K562 (cell line): ENCODE results near the gene FAM120B. TPM values are rescaled to one million over a fixed set of nuclear protein-coding genes. Genes with fewer than 3 reads are reported as not detected.

ENCODE experiments used
- ATAC-seq: fragments of 200-7000 bp; cut with Tn5 transposase; 3 replicates; pipeline ENCODE4 v1.9.1; 2020; ENCODE audit warnings: moderate library complexity
- BruUV-seq: library from RNA; stranded (reverse); fragments of 400-500 nt; replicated peaks from 2 replicates; lab custom pipeline; 2021; lab: Mats Ljungman, UMichigan
- CTCF ChIA-PET: fragments of 300-600 bp; formaldehyde crosslinking; extraction: SDS; loops from one replicate; lab custom pipeline; 2021; ENCODE audit warnings: low intra/inter-chr PET ratio; lab: Yijun Ruan, JAX
- POLR2A ChIA-PET: fragments of 300-600, 350-650 bp; sonication (Branson Sonifier 250); formaldehyde crosslinking; extraction: SDS; loops from one replicate; lab custom pipeline; 2021; ENCODE audit warnings: antibody characterized with exemption, inconsistent platforms; lab: Yijun Ruan, JAX
- DNase-seq, 4 experiments: peaks; one replicate each; pipeline versions ENCODE4 v3.0.0 to v3.0.0-alpha.2; 2011 to 2018; ENCODE audit warnings: low spot score in 3 of 4, mixed read lengths in 3 of 4; ENCODE audit errors: extremely low read depth in 1 of 4
- FAIRE-seq: peaks from 2 replicates; lab custom pipeline; 2011; peaks lifted over from hg19 to GRCh38; lab: Jason Lieb, UNC
- H2AFZ ChIP-seq: 2 replicates; pipeline ENCODE4 v1.6.0; 2011; ENCODE audit warnings: low read depth, low read length, control low read depth, inconsistent platforms
- H3K27ac ChIP-seq: fragments of 200-600 bp; 3 replicates; pipeline ENCODE4 v1.8.0; 2011; ENCODE audit warnings: low read depth, mild to moderate bottlenecking, control low read depth, inconsistent platforms, low read length, moderate library complexity, mixed read lengths; ENCODE audit errors: extremely low read depth
- H3K27me3 ChIP-seq, 2 experiments: fragments of 300-600 bp in 1 of 2; 2 replicates in 1 of 2; 3 replicates in 1 of 2; pipeline versions ENCODE4 v1.6.0 to v1.8.0; 2011; ENCODE audit warnings: inconsistent platforms in 2 of 2, low read length in 2 of 2, mild to moderate bottlenecking in 1 of 2, mixed read lengths in 1 of 2, moderate library complexity in 1 of 2; ENCODE audit not compliant: control insufficient read depth in 2 of 2, insufficient read depth in 2 of 2
- H3K36me3 ChIP-seq: fragments of 300-600 bp; 3 replicates; pipeline ENCODE4 v1.8.0; 2011; ENCODE audit warnings: mild to moderate bottlenecking, low read length, inconsistent platforms; ENCODE audit not compliant: control insufficient read depth, insufficient read depth
- H3K4me1 ChIP-seq, 2 experiments: fragments of 200-600 bp in 1 of 2; replicated peaks in 1 of 2; 2 replicates in 1 of 2; 3 replicates in 1 of 2; pipeline versions ENCODE4 v1.5.1 to v1.8.0; 2011; ENCODE audit warnings: inconsistent platforms in 2 of 2, low read length in 2 of 2, mild to moderate bottlenecking in 1 of 2, mixed read lengths in 1 of 2, moderate library complexity in 1 of 2; ENCODE audit not compliant: control insufficient read depth in 2 of 2, insufficient read depth in 2 of 2
- H3K4me2 ChIP-seq: 2 replicates; pipeline ENCODE4 v1.6.1; 2011; ENCODE audit warnings: low read length, control low read depth, inconsistent platforms, mixed read lengths; ENCODE audit not compliant: insufficient read depth
- H3K4me3 ChIP-seq: fragments of 200-600 bp; sonication (generic), shearing (Covaris generic); 2 replicates; pipeline ENCODE4 v1.5.1; 2016; ENCODE audit warnings: control low read depth, inconsistent platforms
- H3K79me2 ChIP-seq: fragments of 200-600 bp; 3 replicates; pipeline ENCODE4 v1.8.0; 2011; ENCODE audit warnings: low read length, inconsistent platforms; ENCODE audit not compliant: control insufficient read depth, insufficient read depth
- H3K9ac ChIP-seq, 2 experiments: 2 replicates each; pipeline versions ENCODE4 v1.6.0 to v1.6.1; 2011; ENCODE audit warnings: low read depth in 2 of 2, low read length in 2 of 2, control low read depth in 1 of 2, inconsistent platforms in 1 of 2, mild to moderate bottlenecking in 1 of 2, mixed read lengths in 1 of 2; ENCODE audit not compliant: insufficient read depth in 1 of 2
- H3K9me1 ChIP-seq: one replicate; pipeline ENCODE4 v1.6.0; 2011; ENCODE audit warnings: inconsistent platforms, mild to moderate bottlenecking, low read length, moderate library complexity; ENCODE audit not compliant: control insufficient read depth, insufficient read depth
- H3K9me3 ChIP-seq: replicated peaks from 2 replicates; pipeline ENCODE4 v1.5.1; 2011; ENCODE audit warnings: low read depth, low read length, inconsistent platforms; ENCODE audit not compliant: control insufficient read depth, insufficient read depth
- H4K20me1 ChIP-seq: replicated peaks from 2 replicates; pipeline ENCODE4 v1.6.1; 2011; ENCODE audit warnings: low read length, inconsistent platforms, mixed read lengths; ENCODE audit not compliant: control insufficient read depth, insufficient read depth
- C11orf30 ChIP-seq: fragments of 450-650 bp; IDR thresholded peaks from 2 replicates; pipeline ENCODE4 v1.6.1; 2016; ENCODE audit warnings: low read depth, mild to moderate bottlenecking
- EZH2 ChIP-seq: IDR thresholded peaks from 2 replicates; pipeline ENCODE4 v1.6.1; 2012; ENCODE audit warnings: low read depth, mild to moderate bottlenecking, inconsistent platforms, low read length, borderline replicate concordance
- KDM1A ChIP-seq, 2 experiments: fragments of 450-650 bp; IDR thresholded peaks; 2 replicates each; pipeline ENCODE4 v1.6.1; 2016; ENCODE audit warnings: mild to moderate bottlenecking in 2 of 2
- POLR2H ChIP-seq: IDR thresholded peaks from 2 replicates; pipeline ENCODE4 v1.6.1; 2016; ENCODE audit warnings: missing genetic modification characterization, low read depth, mild to moderate bottlenecking, control low read depth, missing compliant biosample characterization, moderate library complexity
- RAD21 ChIP-seq, 2 experiments: fragments of 250-450 bp in 1 of 2; fragments of 450-650 bp in 1 of 2; sonication (Bioruptor Pico) in 1 of 2; formaldehyde crosslinking in 1 of 2; IDR thresholded peaks in 1 of 2; conservative IDR thresholded peaks in 1 of 2; 2 replicates each; pipeline versions ENCODE4 v1.4.0 to v1.8.0; 2020 to 2022; ENCODE audit warnings: mild to moderate bottlenecking in 2 of 2, moderate library complexity in 1 of 2
- RAD51 ChIP-seq: fragments of 450-650 bp; IDR thresholded peaks from 2 replicates; pipeline ENCODE4 v1.7.1; 2016; ENCODE audit warnings: low read depth, mild to moderate bottlenecking, borderline replicate concordance
- RUNX1 ChIP-seq: sonication (generic); IDR thresholded peaks from 2 replicates; pipeline ENCODE4 v1.6.1; 2016; ENCODE audit warnings: antibody characterized with exemption, low read depth
- SPI1 ChIP-seq: IDR thresholded peaks from 2 replicates; pipeline ENCODE4 v1.6.1; 2011; ENCODE audit warnings: low read depth, low read length, control low read depth, borderline replicate concordance
- USF2 ChIP-seq: sonication (generic); formaldehyde crosslinking; IDR thresholded peaks from 2 replicates; pipeline ENCODE4 v1.5.0; 2020; ENCODE audit warnings: missing genetic modification reagents
- YY1 ChIP-seq, 3 experiments: IDR thresholded peaks; 2 replicates each; pipeline ENCODE4 v1.6.1; 2011; ENCODE audit warnings: low read length in 2 of 3, mild to moderate bottlenecking in 2 of 3, moderate library complexity in 2 of 3, borderline replicate concordance in 1 of 3, control low read depth in 1 of 3, low read depth in 1 of 3; ENCODE audit not compliant: insufficient read depth in 3 of 3, insufficient replicate concordance in 2 of 3, control insufficient read depth in 1 of 3, insufficient read length in 1 of 3; ENCODE audit errors: extremely low read depth in 1 of 3
- ZNF785 ChIP-seq: fragments of 250-450 bp; sonication (Bioruptor Pico); IDR thresholded peaks from 2 replicates; pipeline ENCODE4 v1.4.0; 2020; ENCODE audit warnings: mild to moderate bottlenecking
- WGBS: fragments of 100-300 bp; shearing (Covaris generic); methylation state at CpG from one replicate; pipeline ENCODE4 v1.1.6; 2016; ENCODE audit warnings: low coverage, mixed read lengths; ENCODE audit not compliant: insufficient coverage; ENCODE audit errors: missing lambda C conversion rate; 5-methylcytosine and 5-hydroxymethylcytosine counted together
- in situ Hi-C: fragments of 300-500 bp; cut with MboI; formaldehyde crosslinking; loops from 4 replicates; pipeline ENCODE4 v1.15.0; 2018; ENCODE audit warnings: inconsistent platforms, mixed read lengths
- intact Hi-C: fragments of 100-400 bp; cut with micrococcal nuclease; formaldehyde crosslinking; loops from 2 replicates; pipeline ENCODE4 v1.14.2; 2022
- polyA plus RNA-seq, 8 experiments: library from polyadenylated mRNA; depleted of rRNA in 4 of 8; stranded (reverse) in 5 of 8; unstranded in 3 of 8; fragments of >200 nt; fragmentation: Nextera tagmentation in 2 of 8; fragmentation: Illumina TruSeq in 1 of 8; extraction: Ambion mirVana in 2 of 8; extraction: Trizol in 1 of 8; gene quantifications; 2 replicates each; pipeline versions ENCODE4 v1.2.1 to v1.2.3, GENCODE V29; 2011 to 2014; ENCODE audit warnings: inconsistent platforms in 1 of 8, missing spikeins in 1 of 8
- total RNA-seq, 7 experiments: library from RNA; depleted of rRNA in 6 of 7; stranded (reverse); fragments of >200 nt in 6 of 7; fragmentation: Illumina TruSeq in 2 of 7; extraction: Trizol in 2 of 7; gene quantifications; 2 replicates each; pipeline versions ENCODE4 v1.2.1 to v1.2.3, GENCODE V29; 2011 to 2021; ENCODE audit warnings: low replicate concordance in 1 of 7
- TF ChIP-seq, protein P1 (sequence below): fragments of 250-450 bp; sonication (Bioruptor Pico); IDR thresholded peaks from 2 replicates; pipeline ENCODE4 v1.5.0; 2020; ENCODE audit warnings: mild to moderate bottlenecking, borderline replicate concordance
- TF ChIP-seq, protein P2 (sequence below): sonication (generic); formaldehyde crosslinking; IDR thresholded peaks from 2 replicates; pipeline ENCODE4 v1.9.0; 2022; ENCODE audit warnings: mild to moderate bottlenecking, missing genetic modification reagents

Gene FAM120B
- total and polyA plus RNA-seq, 9 of the 15 experiments (the other 6 are each of a cell fraction or from before 2014, with no cell fraction given): 3.5 to 22.6 (median 14.7) TPM

DNA sequence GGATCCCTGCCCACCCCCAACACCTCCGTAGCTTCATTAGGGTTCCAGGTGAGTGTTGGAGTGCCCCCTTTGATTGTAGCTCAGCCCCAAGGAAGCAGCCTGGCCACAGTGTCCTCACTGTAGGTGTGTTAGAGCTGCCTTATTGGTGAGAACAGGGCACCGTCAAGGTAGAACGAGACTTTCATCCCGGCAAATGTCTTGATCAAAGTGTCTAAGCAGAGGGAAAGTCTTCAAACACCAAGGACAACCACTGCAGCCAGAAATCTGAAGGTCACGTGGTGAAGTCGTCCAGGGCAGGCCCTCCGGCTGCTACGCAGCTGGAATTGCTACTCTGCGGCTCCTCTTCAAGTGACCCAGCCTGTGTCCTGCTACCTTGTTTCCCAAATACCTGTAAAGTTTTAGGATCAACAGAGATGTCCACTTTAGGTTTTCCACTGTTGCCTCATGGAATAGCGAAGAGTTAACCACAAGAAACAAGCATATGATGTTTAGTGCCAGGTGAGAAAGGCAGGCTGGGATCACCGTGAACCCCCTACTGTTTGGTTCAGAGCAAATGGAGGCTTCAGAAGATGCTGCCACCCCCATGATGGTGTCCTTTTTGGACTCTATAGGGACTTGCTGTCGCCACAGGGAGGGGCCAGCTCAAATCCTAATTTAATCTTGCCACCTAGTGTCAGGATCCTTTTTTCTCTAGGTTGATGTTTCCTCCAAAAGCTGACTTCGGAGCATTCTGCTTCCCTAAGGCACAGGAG, 14.0 kb upstream of the FAM120B start:
- Histone ChIP-seq H2AFZ (no peak overlapping the region), H3K9ac (no peak overlapping the region), H3K4me2 (no peak overlapping the region), H3K27me3 (peaks cover 74 to 92% of the 10 kb centered on the region in 2 experiments), H3K4me3 (no peak overlapping the region), H3K36me3 (no peaks in the 10 kb centered on the region), H3K79me2 (no peaks in the 10 kb centered on the region), H3K27ac (no peak overlapping the region), H3K9me3 (no peaks in the 10 kb centered on the region), H3K4me1 (peaks cover 0 to 57% of the 10 kb centered on the region in 2 experiments; a peak in 3 of 5 replicates), H4K20me1 (peaks cover 21% of the 10 kb centered on the region), H3K9me1 (no peaks in the 10 kb centered on the region)
- intact Hi-C loops (loop anchor here (5.0 to 10.0 kb wide), 2 partner anchors 135 to 222 kb away; no protein-coding TSS in a partner anchor), in situ Hi-C loops (no loop called here)
- no TSS peak for BruUV-seq
- peak; percentile 40 to 68 (median 63) for DNase-seq
- ATAC-seq: peak; percentile 43
- FAIRE-seq: peak; percentile 29
- ChIA-PET POLR2A (interaction anchor here (1.2 kb wide), 1 partner anchor 10 kb away, joined by 4 read pairs; no protein-coding TSS in a partner anchor), CTCF (interaction anchor here (1.0 kb wide), 1 partner anchor 13 kb away, joined by 3 read pairs; no protein-coding TSS in a partner anchor)
- 4% methylated on average over 13 of the region's 13 CpGs for WGBS
- TF ChIP-seq YY1 (IDR thresholded peaks at IDR 0.05; ENCODE audit: borderline replicate concordance in 1 of 3, control insufficient read depth in 1 of 3, extremely low read depth in 1 of 3, insufficient read depth in 3 of 3, insufficient read length in 1 of 3, insufficient replicate concordance in 2 of 3, low read depth in 1 of 3, low read length in 2 of 3) (peak in 1 of 3 experiments; percentile 41), KDM1A (IDR thresholded peaks at IDR 0.05) (no peak), C11orf30 (no peak), POLR2H (tag) (no peak), RAD51 (peak; percentile 49; the same call in 1 of the 2 replicates), RUNX1 (no peak), ZNF785 (no peak), RAD21 (CRISPR knock-in tag; conservative IDR thresholded peaks at IDR 0.05 in 1 of 2, IDR thresholded peaks at IDR 0.05 in 1 of 2) (peak; percentile 24 to 53; a peak in 3 of 4 replicates), USF2 (peak; percentile 49), SPI1 (no peak), EZH2 (peak; percentile 61; the same call in 1 of the 2 replicates)
- TF ChIP-seq, protein P1, sequence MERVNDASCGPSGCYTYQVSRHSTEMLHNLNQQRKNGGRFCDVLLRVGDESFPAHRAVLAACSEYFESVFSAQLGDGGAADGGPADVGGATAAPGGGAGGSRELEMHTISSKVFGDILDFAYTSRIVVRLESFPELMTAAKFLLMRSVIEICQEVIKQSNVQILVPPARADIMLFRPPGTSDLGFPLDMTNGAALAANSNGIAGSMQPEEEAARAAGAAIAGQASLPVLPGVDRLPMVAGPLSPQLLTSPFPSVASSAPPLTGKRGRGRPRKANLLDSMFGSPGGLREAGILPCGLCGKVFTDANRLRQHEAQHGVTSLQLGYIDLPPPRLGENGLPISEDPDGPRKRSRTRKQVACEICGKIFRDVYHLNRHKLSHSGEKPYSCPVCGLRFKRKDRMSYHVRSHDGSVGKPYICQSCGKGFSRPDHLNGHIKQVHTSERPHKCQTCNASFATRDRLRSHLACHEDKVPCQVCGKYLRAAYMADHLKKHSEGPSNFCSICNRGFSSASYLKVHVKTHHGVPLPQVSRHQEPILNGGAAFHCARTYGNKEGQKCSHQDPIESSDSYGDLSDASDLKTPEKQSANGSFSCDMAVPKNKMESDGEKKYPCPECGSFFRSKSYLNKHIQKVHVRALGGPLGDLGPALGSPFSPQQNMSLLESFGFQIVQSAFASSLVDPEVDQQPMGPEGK (CRISPR knock-in tag): no peak
- TF ChIP-seq, protein P2, sequence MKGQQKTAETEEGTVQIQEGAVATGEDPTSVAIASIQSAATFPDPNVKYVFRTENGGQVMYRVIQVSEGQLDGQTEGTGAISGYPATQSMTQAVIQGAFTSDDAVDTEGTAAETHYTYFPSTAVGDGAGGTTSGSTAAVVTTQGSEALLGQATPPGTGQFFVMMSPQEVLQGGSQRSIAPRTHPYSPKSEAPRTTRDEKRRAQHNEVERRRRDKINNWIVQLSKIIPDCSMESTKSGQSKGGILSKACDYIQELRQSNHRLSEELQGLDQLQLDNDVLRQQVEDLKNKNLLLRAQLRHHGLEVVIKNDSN (CRISPR knock-in tag): peak; percentile 79
